HepG2 (cell line): Measurements from ENCODE around the gene GRIN3A. TPM values are rescaled to one million over a fixed set of nuclear protein-coding genes. Genes with fewer than 3 reads are reported as not detected.
"Not testable (repeated sequence)": the region's sequence is repeated elsewhere in the genome, so short reads cannot be mapped to it uniquely, and the experiment has no call there.

ENCODE experiments used
- ATAC-seq: fragments of 200-7000 bp; cut with Tn5 transposase; 3 replicates; pipeline ENCODE4 v1.9.1; 2020; ENCODE audit warnings: mild to moderate bottlenecking, moderate library complexity
- BruUV-seq: library from RNA; stranded (reverse); fragments of 400-500 nt; replicated peaks from 2 replicates; lab custom pipeline; 2021; lab: Mats Ljungman, UMichigan
- CTCF ChIA-PET: fragments of 300-600 bp; formaldehyde crosslinking; extraction: SDS; loops from one replicate; lab custom pipeline; 2021; ENCODE audit warnings: low total read pairs, inconsistent platforms, low intra/inter-chr PET ratio; lab: Yijun Ruan, JAX
- POLR2A ChIA-PET: fragments of 350-600 bp; sonication (Branson Sonifier 250); formaldehyde crosslinking; loops from one replicate; lab custom pipeline; 2020; ENCODE audit warnings: antibody characterized with exemption, inconsistent platforms; lab: Yijun Ruan, JAX
- DNase-seq: peaks from one replicate; pipeline ENCODE4 v3.0.0-alpha.2; 2015; ENCODE audit warnings: low spot score
- FAIRE-seq: peaks from 3 replicates; lab custom pipeline; 2011; peaks lifted over from hg19 to GRCh38; lab: Jason Lieb, UNC
- H2AFZ ChIP-seq: one replicate; pipeline ENCODE4 v1.6.1; 2011; ENCODE audit warnings: low read length, inconsistent platforms
- H3K27ac ChIP-seq: fragments of 300-600 bp; 3 replicates; pipeline ENCODE4 v1.8.0; 2011; ENCODE audit warnings: mixed run types, mild to moderate bottlenecking, mixed read lengths, low read length, inconsistent platforms; ENCODE audit not compliant: insufficient read depth; ENCODE audit errors: extremely low read length
- H3K27me3 ChIP-seq, 2 experiments: fragments of 200-600 bp in 1 of 2; 2 replicates in 1 of 2; 3 replicates in 1 of 2; pipeline versions ENCODE4 v1.6.0 to v1.8.0; 2011; ENCODE audit warnings: low read length in 2 of 2, mild to moderate bottlenecking in 2 of 2, moderate library complexity in 2 of 2, inconsistent platforms in 1 of 2; ENCODE audit not compliant: insufficient read depth in 2 of 2, control insufficient read depth in 1 of 2
- H3K36me3 ChIP-seq, 2 experiments: fragments of 200-600 bp in 1 of 2; replicated peaks in 1 of 2; 2 replicates in 1 of 2; 3 replicates in 1 of 2; pipeline versions ENCODE4 v1.5.1 to v1.8.0; 2011; ENCODE audit warnings: low read length in 2 of 2, inconsistent platforms in 1 of 2; ENCODE audit not compliant: insufficient read depth in 2 of 2, control insufficient read depth in 1 of 2
- H3K4me1 ChIP-seq: 2 replicates; pipeline ENCODE4 v1.5.1; 2012; ENCODE audit warnings: low read length, inconsistent platforms; ENCODE audit not compliant: insufficient read depth
- H3K4me2 ChIP-seq: 2 replicates; pipeline ENCODE4 v1.6.0; 2011; ENCODE audit warnings: low read depth, low read length, inconsistent platforms
- H3K4me3 ChIP-seq, 3 experiments: fragments of 200-600 bp in 1 of 3; sonication (generic), shearing (Covaris generic) in 1 of 3; replicated peaks in 1 of 3; 2 replicates each; pipeline ENCODE4 v1.5.1; 2011 to 2016; ENCODE audit warnings: low read length in 3 of 3, inconsistent platforms in 2 of 3, low read depth in 2 of 3, mild to moderate bottlenecking in 2 of 3, control low read depth in 1 of 3, mixed read lengths in 1 of 3; ENCODE audit not compliant: insufficient read depth in 1 of 3
- H3K79me2 ChIP-seq: one replicate; pipeline ENCODE4 v1.6.1; 2011; ENCODE audit warnings: low read length, inconsistent platforms; ENCODE audit not compliant: insufficient read depth
- H3K9ac ChIP-seq: 2 replicates; pipeline ENCODE4 v1.6.0; 2011; ENCODE audit warnings: mild to moderate bottlenecking, low read depth, low read length, inconsistent platforms; ENCODE audit not compliant: insufficient read depth
- H3K9me3 ChIP-seq: 2 replicates; pipeline ENCODE4 v1.5.1; 2012; ENCODE audit warnings: mild to moderate bottlenecking, low read length
- H4K20me1 ChIP-seq: 2 replicates; pipeline ENCODE4 v1.6.0; 2011; ENCODE audit warnings: inconsistent platforms, mild to moderate bottlenecking, low read length, moderate library complexity; ENCODE audit not compliant: insufficient read depth
- CTCF ChIP-seq: sonication (generic); formaldehyde crosslinking; IDR thresholded peaks from 2 replicates; pipeline ENCODE4 v1.5.0; 2020; ENCODE audit warnings: mild to moderate bottlenecking, missing genetic modification reagents, moderate library complexity
- EED ChIP-seq: sonication (generic); formaldehyde crosslinking; IDR thresholded peaks from 2 replicates; pipeline ENCODE4 v1.5.0; 2020; ENCODE audit warnings: mild to moderate bottlenecking, missing genetic modification reagents
- KDM6A ChIP-seq: IDR thresholded peaks from 2 replicates; pipeline ENCODE4 v1.6.1; 2016; ENCODE audit warnings: low read depth
- MIXL1 ChIP-seq: IDR thresholded peaks from 2 replicates; pipeline ENCODE4 v1.6.1; 2016
- PHB2 ChIP-seq: fragments of 450-650 bp; IDR thresholded peaks from 2 replicates; pipeline ENCODE4 v1.6.1; 2018; ENCODE audit not compliant: partially characterized antibody
- POGZ ChIP-seq: sonication (generic); formaldehyde crosslinking; IDR thresholded peaks from 2 replicates; pipeline ENCODE4 v1.4.0; 2020; ENCODE audit warnings: mild to moderate bottlenecking, missing genetic modification reagents
- SP5 ChIP-seq: IDR thresholded peaks from 2 replicates; pipeline ENCODE4 v1.6.1; 2016; ENCODE audit warnings: low read depth, borderline replicate concordance
- TEAD2 ChIP-seq: sonication (generic); formaldehyde crosslinking; IDR thresholded peaks from 2 replicates; pipeline ENCODE4 v1.9.0; 2021; ENCODE audit warnings: missing genetic modification reagents
- TFE3 ChIP-seq: IDR thresholded peaks from 2 replicates; pipeline ENCODE4 v1.6.1; 2016
- ZBTB33 ChIP-seq: sonication (generic); formaldehyde crosslinking; IDR thresholded peaks from 2 replicates; pipeline ENCODE4 v1.4.0; 2020; ENCODE audit warnings: missing genetic modification reagents
- ZMYM4 ChIP-seq: sonication (generic); formaldehyde crosslinking; IDR thresholded peaks from 2 replicates; pipeline ENCODE4 v1.8.1; 2023; ENCODE audit warnings: mild to moderate bottlenecking, missing genetic modification reagents
- WGBS: methylation state at CpG from one replicate; pipeline ENCODE4 v1.1.6; 2017; ENCODE audit warnings: low lambda C conversion rate; 5-methylcytosine and 5-hydroxymethylcytosine counted together
- in situ Hi-C: cut with HindIII; loops from 2 replicates; pipeline ENCODE4 v1.10.0; 2017; ENCODE audit warnings: low pct_unique_long_range_greater_than_20kb; ENCODE audit not compliant: extremely low pct_ligation_motif_present
- intact Hi-C: fragments of 100-400 bp; cut with micrococcal nuclease; formaldehyde crosslinking; loops from one replicate; pipeline ENCODE4 v1.10.0; 2022; ENCODE audit not compliant: unreplicated experiment
- polyA plus RNA-seq, 8 experiments: library from polyadenylated mRNA; depleted of rRNA in 3 of 8; stranded (reverse) in 7 of 8; unstranded in 1 of 8; fragments of >200 nt; fragmentation: Illumina TruSeq in 4 of 8; extraction: Trizol in 4 of 8; gene quantifications; 2 replicates each; pipeline versions ENCODE4 v1.2.1 to v1.2.3, GENCODE V29; 2011 to 2016; ENCODE audit warnings: low read depth in 4 of 8, missing spikeins in 1 of 8, mixed read lengths in 1 of 8; ENCODE audit not compliant: insufficient read depth in 1 of 8
- total RNA-seq, 5 experiments: library from RNA; depleted of rRNA; stranded (reverse); fragments of >200 nt; fragmentation: Illumina TruSeq; extraction: Trizol; gene quantifications; 2 replicates each; pipeline ENCODE4 v1.2.3, GENCODE V29; 2016; ENCODE audit warnings: low read depth in 1 of 5

Gene GRIN3A
- total and polyA plus RNA-seq, 2 of the 13 experiments (the other 11 are each of a cell fraction or from before 2014, with no cell fraction given), result not detected

DNA sequence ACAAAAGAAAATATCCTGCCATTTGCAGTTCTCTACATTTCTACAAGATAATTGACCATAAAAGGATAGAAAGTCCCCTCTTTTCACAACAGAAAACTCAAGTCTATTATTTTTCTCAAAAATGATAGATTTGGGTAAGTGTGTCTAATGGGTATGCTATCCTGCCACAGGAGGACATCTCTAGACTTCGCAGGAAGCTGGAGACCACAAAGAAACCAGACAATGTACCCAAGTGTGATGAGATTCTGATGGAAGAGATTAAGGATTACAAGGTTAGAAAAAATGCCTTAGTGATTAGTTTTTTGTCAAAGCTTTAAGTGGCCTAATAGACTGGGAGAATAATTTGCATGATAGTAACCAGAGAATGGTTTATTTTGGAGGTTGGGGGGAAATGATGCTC is 176.7 kb downstream of the GRIN3A start:
- 100% methylated on average over 1 of the region's 1 CpG for WGBS
- TF ChIP-seq PHB2, result no peak
- TF ChIP-seq EED (CRISPR knock-in tag), result no peak
- TF ChIP-seq MIXL1 (CRISPR knock-in tag), result no peak
- no peak for TF ChIP-seq SP5 (CRISPR knock-in tag)
- no peak for TF ChIP-seq TFE3
- no peak for TF ChIP-seq KDM6A
- no peak for TF ChIP-seq TEAD2 (CRISPR knock-in tag)
- TF ChIP-seq, all 625 proteins: peak for 0
- H2AFZ ChIP-seq, result no peak overlapping the region
- no TSS peak for BruUV-seq
- H3K4me1 ChIP-seq, result no peaks in the 10 kb centered on the region
- in situ Hi-C loops (no loop called here), intact Hi-C loops (loop anchor here (10.0 kb wide), 1 partner anchor 447 kb away; no protein-coding TSS in a partner anchor)
- H3K9me3 ChIP-seq, result no peaks in the 10 kb centered on the region
- no peaks in the 10 kb centered on the region for H3K79me2 ChIP-seq
- H3K27ac ChIP-seq, result no peak overlapping the region
- no peak for FAIRE-seq
- POLR2A ChIA-PET, result no interaction called here
- H3K27me3 ChIP-seq, result no peaks in the 10 kb centered on the region
- no peaks in the 10 kb centered on the region for H4K20me1 ChIP-seq
- DNase-seq, result no peak
- H3K9ac ChIP-seq, result no peak overlapping the region
- no peak overlapping the region for H3K4me3 ChIP-seq
- no peak overlapping the region for H3K4me2 ChIP-seq
- H3K36me3 ChIP-seq, result peaks cover 9 to 61% of the 10 kb centered on the region in 2 experiments
- ATAC-seq, result no peak
- CTCF ChIA-PET, result no interaction called here

DNA sequence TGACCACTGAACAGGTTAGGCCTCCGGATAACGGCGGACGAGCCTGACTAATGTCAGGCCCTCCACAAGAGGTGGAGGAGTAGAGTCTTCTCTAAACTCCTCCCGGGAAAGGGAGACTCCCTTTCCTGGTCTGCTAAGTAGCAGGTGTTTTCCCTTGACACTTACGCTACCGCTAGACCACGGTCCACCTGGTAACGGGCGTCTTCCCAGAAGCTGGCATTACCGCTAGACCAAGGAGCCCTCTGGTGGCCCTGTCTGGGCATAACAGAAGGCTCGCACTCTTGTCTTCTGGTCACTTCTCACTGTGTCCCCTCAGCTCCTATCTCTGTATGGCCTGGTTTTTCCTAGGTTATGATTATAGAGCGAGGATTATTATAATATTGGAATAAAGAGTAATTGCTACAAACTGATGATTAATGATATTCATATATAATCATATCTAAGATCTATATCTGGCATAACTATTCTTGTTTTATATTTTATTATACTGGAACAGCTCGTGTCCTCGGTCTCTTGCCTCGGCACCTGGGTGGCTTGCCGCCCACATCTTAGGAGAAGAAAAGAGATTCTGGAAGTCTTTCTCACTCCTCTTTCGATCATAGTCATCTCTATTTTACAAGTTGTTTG is 188.9 kb downstream of the GRIN3A start:
- H4K20me1 ChIP-seq, H3K27ac ChIP-seq, H3K27me3 ChIP-seq, ATAC-seq, CTCF ChIA-PET, H3K4me1 ChIP-seq, H2AFZ ChIP-seq, H3K4me3 ChIP-seq, H3K9ac ChIP-seq, BruUV-seq, H3K9me3 ChIP-seq, FAIRE-seq, intact Hi-C loops, H3K79me2 ChIP-seq, POLR2A ChIA-PET, H3K4me2 ChIP-seq, DNase-seq: not testable (repeated sequence)
- in situ Hi-C loops, result loop anchor here (25.0 kb wide), 1 partner anchor 837 kb away; no protein-coding TSS in a partner anchor
- 89% methylated on average over 18 of the region's 18 CpGs for WGBS
- peak; percentile 45; the same call in 1 of the 2 replicates for TF ChIP-seq CTCF (CRISPR knock-in tag)
- peak; percentile 99 for TF ChIP-seq ZBTB33 (CRISPR knock-in tag)
- peak; percentile 45; the same call in 1 of the 2 replicates for TF ChIP-seq ZMYM4 (CRISPR knock-in tag)
- TF ChIP-seq POGZ, result peak; percentile 58; the same call in 1 of the 2 replicates
- peaks cover 17 to 68% of the 10 kb centered on the region in 2 experiments for H3K36me3 ChIP-seq
